GM18868 (cell line): ENCODE data around the gene CACNA1C.

Source experiments
- ATAC-seq: cut with Tn5 transposase; IDR thresholded peaks from one replicate; pipeline ENCODE4 v1.9.1; 2021; ENCODE audit warnings: mild to moderate bottlenecking, moderate library complexity; ENCODE audit not compliant: unreplicated experiment

CACNA1C gene

DNA sequence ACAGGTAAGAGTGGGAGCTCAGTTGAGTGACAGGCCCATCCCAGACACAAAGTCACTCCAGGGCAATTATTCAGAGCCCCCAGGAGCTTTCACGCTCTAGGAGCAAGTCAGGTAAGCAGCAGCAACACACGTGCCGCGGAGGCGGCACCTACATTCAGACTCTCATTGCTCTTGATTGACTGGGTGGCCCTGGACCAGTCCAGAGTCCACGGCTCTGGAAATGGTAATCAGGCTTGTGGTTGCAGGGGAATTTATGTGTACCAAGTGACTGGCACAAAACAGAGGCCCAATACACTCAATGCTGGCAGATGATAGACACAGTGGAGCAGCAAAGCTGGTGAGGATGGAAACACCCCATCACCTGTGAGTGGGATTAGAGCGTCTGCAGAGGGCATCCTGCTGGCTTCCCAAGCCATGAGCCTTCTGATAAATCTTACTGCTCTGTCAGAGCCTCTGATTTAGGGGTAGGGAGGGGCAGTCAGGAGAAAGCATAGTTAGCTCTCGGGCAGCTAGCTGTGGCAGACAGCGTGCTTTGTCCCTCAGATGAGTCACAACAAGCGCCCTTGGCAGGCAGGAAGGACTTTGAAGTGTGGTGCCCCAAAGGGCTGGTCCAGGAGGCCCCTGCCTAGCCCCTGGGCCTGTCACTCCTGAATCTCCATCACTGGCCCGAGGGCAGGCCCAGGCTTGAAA, 344.7 kb downstream of the CACNA1C start:
- ATAC-seq = no peak

DNA sequence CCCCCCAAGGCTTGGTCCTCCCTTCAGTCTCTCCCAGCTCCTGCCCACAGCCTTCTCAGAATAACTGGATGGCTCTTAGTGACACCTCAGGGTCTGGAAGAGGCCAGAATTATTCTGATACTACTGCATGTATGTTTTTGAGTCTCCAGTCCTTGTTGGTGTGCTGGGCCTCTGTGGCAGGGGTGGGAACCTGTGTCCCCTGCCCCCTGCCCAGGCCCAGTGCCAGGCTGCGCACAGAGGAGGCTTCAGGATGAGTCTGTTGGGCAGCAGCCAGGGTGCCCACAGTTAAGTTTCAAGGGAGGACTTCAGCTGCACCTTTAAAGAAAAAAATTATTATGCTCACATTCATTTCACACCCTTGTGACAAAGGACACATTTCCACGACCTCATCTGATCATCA, 348.3 kb downstream of the CACNA1C start:
- no peak for ATAC-seq

DNA sequence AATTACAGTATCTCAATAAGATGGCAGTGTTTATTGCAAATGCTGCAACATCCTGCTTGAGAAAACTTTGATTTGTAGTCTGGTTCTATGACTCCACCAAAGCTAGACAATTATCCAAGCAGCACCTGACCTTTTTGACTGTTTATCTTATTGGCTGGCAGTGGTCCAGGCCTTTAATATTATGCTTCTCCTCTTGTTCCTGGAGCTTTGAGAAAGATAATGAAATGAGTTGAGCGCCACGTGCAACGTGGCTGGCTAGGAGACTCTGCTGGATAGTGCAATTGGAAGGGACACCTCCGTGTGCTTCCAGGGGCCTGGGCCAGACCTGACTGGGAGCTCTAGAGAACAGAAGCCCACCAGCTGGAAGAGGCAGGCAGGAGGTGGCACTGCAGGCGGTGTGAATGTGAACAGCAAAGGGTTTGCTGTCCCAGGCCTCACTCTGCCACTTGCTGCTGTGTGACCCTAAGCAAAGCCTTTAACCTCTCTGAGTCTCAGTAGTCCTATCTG, 349.3 kb downstream of the CACNA1C start:
- no peak for ATAC-seq

DNA sequence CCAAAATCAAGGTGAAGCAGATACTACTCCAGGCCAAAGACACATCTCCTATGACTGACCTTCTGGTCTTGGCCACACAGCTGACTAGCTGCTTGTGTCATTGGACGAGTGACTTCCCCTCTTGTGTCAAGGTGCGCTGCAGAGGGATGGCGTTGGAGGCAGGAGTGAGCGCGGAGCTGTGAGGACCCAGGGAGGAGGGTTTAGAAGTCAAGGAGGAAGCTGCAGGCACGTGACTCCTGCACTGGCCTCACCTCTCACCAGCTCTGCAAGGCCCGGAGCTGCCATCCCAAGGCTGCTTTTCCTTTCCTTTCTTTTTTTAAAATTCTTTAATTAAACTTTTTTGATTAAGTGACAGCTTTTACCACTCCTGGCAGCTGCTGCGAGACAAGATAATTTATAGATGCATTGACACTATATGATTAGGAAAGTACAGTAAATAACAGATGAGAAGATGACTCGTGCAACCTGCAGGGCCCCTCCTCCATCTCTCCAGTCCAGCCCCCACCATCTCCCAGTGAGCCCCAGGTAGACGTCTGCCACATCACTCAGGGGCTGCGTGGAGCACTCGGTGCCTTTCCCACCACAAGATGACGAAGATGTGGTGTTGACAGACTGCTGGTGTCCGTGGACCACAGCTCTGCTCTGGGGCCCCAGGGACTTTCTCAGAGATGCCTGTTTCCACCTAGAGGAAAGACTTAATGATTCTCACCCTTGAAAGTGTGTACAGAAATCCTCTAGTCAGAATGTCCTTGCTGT, 350.6 kb downstream of the CACNA1C start:
- no peak for ATAC-seq

DNA sequence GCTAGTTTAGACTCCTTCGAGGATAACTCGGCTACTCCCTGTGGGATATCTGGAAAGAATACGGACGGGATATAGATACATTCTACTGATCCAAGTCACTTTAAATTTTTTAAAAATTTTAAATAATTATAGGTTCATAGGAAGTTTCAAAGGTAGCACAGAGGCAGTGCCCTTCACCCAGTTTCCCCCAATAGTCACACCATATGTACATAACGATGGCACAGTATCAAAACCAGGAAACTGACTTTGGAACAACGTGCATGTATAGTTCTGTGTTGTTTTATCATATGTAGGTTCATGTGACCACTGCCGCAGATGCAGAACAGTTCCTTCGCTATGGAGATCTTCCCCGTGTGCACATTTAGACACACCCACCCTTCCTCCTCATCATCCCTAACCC, 352.3 kb downstream of the CACNA1C start:
- ATAC-seq = no peak

DNA sequence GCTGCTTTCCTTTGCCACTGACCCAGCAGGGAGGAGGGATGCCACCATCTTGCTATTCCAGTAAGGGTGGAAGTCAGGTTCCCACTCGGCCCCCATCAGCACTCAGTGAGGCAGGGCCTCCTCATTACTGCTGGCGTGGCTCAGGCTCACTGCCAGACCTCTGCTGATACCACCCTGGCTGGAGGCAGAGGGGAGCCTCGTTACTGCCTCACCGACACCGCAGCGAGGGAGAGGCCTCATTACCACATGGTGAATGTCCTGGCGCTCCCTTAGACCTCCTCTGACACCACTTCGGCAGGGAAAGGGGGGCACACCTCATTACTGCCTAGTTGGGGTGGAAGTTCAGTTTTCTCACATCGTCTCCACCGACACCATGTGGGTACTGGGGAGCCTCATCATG, 354.1 kb downstream of the CACNA1C start:
- ATAC-seq = no peak

DNA sequence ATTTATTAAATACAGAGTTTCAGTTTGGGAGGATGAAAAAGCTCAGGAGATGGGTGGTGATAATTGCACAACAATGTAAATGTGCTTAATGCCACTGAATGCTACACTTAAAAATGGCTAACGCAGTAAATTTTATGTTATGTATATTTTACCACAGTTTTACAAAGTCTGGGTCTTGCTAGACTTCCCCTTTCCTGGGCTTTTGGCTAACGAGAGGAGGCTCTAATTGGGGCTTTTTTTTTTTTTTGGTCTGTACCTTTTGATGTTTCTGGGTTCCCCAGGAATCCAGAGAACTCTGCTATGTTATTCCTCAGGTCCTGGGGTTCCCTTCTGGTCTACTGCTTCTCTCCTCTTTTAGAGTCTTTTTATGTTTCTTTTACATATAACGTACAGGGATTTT, 355.5 kb downstream of the CACNA1C start:
- no peak for ATAC-seq

DNA sequence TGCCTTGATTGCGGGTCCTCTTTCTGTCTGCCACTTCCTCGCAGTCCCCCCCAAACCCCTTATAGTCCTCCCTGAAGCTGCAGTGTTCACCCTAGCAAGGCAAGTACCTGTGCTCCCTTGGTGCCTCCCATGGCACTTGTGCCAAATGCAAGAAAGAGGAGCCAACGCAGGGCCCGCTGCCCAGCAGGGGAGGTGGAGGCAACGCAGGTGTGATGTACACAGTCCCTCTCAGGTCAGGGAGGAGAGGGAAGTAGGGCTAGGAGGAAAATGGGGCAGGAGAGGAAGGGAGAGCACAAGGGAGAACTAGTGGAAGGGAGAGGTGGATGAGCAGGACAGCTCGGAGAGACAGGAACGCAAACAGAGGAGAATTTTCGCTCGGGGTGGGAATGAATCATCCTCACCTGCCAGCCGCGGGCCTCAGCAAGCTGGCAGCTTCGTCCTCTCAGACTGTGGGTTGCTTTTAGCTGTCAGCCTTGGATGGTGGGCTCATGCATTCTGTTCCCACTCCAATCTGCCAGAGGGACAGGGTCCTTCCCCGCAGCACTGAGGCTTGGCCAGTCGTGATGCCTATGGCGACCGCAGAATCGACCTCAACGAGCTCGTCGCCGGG, 357.0 kb downstream of the CACNA1C start:
- no peak for ATAC-seq

DNA sequence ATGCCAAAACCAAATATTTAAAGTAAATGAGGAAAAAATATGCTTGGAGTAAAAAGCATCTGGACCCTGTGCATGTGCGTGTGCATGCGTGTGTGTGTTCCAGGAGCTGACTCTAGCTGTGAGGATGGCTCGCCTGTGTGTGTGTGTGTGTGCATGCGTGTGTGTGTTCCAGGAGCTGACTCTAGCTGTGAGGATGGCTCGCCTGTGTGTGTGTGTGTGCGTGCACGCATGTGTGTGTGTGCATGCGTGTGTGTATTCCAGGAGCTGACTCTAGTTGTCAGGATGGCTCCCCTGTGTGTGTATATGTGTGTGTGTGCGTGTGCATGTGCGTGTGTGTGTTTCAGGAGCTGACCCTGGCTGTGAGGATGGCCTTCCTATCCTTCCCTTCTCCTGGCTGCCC, 357.7 kb downstream of the CACNA1C start:
- ATAC-seq = no peak

DNA sequence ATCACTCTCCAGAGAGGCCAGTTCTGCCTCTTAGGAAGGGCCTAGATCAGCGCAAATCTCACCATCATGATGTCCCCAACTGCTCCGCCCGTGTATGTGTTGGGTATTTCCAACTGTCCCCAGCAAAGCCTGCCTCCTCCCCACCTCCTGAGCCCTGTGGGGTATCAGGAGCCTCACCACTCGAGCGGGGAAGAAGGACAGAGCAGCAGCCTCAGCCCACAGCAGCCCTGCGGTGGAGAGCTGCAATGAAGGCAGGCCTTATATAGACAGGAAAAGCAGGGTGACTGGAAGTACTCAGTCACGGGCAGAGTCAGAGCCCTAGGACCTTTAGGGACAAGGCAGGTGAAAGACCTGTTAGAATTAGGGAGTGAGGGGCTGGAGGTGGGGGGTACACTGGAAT, 358.2 kb downstream of the CACNA1C start:
- ATAC-seq = no peak

DNA sequence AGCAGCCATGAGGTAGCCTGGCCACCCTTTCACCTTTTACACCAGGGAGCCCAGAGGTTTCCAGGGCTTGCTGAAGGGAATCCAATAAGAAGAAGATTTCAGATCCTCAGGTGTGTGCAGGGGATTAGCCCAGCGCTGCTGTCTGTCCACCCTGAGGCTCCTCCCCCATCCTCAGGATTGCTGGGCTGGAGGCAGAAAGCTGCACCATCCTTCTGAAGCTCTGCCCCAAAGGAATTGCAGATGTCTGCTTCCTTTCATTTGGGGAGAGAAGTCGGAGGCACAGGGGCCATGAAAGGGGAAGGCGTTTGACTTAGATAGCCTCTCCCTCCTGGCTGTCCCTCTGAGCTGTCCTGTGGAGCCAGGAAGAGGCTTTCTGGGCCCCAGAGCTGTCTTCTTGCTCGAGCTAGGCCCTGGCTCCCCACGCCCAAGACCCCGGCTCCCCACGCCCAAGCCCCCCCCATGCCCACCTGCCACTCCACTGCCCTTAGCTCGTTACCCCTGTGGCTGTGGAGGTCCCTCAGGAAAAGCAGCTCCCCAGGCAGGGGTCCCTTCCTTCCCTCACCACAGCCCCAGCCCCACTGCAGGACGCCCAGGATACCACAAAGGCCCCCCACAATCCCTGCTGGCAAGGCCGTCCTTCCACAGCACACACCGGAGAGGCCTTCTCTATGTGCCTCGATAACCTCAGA, 359.0 kb downstream of the CACNA1C start:
- ATAC-seq = no peak

DNA sequence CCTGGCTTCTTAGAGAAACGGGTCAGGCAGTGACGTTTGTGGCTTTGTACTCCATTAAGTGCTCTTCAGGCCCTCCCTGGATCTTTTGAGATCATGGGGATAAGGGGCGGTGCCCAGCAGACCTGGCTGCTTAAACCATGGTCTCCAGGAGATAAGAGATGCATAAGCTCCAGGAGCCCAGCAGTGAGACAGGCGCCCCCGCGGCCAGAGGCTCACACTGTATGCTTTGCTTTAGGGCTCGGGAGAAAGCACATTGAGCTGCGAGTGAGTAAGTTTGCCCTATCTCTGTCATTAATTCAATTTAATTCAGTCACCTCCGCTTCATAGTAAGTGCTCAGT, 359.5 kb downstream of the CACNA1C start:
- ATAC-seq = no peak

DNA sequence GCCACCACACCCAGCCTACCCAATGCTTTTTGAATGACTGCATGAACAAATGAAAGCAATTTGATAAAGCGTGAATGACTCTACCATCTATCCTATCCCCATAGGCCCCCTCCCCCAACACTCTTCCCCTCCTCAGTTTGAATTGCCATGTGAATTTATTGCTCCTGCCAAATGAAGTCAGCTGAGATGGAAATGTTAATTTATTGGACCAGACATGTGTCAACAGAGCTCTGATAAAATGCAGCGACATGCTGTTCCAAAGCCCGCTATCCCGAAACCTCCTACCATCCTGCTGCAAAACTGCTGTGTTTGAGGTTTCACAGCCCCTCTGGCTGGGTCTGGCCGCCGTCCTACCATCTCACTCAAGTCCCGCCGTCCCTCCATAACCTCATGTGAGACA, 360.5 kb downstream of the CACNA1C start:
- ATAC-seq = no peak

DNA sequence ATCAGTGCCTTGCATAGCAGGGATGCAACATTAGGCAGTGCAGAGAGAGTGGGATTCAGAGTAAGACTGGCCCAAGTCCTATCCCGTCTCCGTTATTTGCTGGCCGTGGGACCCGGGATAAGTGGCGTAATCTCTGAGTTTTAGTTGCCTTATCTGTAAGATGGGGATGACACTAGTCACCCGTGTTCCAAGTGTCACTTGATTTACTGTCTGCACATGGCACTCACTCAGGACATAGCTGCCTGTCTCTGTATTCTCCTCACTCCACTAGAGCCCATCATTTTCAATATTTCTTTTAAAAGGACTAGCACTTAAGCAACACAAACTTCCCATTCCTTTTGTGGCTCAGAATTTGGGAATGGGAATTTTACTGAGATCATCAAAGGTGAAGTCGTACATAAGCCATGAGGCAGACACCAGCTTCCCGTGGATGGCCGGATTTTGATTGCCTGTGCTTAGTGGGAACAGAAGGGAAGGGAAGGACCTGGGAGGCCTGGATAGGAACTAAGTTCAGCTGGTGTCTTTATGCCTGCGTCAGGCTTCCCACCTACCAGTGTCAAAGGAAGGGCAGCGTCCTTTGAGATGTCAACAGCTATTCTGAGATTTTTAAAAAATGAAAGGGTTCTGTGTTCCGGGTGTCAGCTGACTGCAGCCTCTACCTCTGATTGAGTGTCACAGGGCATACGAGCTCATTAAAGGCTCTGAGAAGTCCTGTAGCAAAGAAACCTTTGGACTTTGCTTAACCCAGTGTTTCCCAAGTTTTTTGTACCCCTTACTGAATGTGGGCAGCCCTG, 361.4 kb downstream of the CACNA1C start:
- no peak for ATAC-seq

DNA sequence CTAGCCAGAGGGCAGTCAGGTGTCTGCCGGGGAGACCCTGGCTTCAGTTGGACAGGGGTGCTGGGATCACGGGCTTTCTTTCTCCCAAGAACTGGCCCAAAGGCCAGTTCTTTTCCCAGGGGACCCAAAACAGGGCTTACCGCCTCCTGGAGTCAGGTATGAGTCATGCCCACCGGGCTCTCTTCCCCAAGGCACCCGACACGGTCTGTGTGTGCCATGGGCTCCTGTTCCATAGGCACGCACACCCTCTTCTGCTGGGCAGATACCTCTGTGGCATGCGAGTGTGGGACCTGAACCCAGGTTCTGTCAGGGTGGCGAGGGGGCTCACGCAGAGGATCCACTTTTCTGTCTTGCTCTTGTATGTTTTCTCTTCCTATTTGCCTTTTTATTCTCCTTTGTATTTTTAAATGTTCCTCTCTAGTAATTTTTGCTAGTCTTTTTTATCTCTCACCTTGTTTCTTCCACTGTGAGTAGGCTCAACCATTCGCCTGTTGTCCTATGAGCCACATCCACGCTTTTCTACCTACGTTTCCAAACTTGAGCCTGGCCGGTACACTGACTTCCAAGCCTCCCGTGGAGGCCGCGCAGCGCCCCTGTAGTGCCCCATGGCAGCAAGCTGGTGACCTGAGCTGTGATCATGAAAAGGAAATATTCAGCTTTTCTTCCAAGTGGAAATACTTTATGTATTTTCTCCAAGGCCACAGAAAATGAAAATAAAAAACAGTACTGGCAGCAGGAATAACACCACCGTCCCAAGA, 362.2 kb downstream of the CACNA1C start:
- no peak for ATAC-seq

DNA sequence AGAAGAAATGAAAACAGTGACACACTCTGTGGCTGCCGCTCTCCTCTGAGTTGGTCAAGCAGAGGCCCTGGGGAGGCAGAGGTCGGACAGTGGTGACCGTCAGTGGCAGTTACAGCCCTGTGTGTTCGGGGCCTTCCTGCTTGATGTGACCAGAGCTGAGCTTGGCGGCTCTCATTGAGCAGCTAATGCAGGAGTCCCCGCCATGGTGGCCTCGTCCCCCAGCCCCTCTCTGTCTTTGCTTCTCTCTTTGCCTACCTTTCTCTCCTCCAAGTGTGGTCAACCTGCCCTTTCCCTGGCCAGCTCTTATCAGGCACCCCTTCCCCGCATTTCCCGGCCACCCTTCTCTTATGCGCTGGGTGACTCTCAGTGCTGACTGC, 362.8 kb downstream of the CACNA1C start:
- no peak for ATAC-seq

DNA sequence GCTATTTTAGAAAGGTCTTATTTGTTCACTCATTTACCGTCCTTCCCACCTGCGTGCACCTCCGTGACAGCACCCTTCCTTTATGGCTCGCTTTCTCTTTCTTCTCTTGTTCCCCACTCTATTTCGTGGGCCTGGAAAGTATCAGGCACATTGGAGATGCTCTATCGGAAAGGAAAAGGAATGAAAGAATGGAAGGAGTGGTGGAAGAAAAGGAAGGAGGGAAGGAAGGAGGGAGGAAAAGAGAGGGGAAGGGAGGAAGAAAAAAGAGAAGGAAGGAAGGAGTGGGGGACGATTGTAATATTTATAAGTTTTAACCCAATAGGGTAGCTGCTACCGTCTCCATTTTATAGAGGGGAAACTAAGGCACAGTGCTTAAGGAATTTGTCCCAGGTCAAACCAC, 363.4 kb downstream of the CACNA1C start:
- no peak for ATAC-seq

DNA sequence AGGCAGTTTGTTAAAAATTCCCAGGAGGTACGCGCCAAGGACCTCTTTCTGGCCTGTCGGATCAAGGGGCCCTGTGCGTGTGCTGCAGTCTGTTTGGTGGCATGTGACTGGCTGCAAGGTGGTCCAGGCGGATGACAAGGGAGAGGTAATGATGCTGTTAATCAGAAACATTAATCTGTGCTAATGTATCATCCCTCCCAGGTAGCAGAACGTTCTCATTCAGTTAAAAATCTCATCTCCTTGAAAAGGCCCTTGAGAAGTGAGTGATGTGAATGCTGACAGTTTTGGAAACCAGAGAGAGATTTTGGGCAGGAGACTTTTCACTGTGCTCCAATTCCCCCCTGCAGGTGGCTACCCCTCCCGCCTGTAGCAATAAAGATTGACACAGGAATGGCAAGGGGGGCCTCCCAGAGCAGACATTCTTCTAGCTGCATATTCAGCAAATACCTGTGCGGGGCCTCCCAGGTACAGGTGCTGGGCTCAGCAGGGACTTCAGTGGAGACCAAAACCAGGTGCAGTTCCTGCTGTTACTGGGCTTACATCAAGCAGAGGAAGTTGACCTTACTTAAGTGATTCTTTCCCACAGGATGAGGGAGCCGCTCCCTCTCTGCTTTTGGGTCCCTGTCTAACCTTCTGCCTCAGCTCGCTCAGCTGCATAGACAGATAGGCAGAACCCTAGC, 364.8 kb downstream of the CACNA1C start:
- ATAC-seq = no peak

DNA sequence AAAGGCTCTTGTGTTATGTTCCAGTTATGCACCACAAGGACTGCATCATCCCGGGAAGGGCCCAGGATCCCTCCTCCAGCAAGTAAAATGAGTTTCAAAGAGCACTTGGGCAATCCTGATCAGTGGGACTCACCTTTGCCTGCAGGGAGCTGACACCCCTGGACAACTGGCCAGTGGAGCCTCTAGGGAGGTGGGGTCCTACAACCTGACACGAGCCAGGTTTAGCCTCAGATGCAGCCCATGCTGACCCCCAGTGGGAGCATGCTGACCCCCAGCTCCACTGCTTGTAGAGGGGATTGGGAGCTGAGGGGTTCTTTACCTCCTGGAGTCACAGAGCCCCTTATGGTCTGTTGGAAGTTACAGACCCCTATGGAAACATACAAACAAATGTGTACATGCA, 365.8 kb downstream of the CACNA1C start:
- no peak for ATAC-seq

DNA sequence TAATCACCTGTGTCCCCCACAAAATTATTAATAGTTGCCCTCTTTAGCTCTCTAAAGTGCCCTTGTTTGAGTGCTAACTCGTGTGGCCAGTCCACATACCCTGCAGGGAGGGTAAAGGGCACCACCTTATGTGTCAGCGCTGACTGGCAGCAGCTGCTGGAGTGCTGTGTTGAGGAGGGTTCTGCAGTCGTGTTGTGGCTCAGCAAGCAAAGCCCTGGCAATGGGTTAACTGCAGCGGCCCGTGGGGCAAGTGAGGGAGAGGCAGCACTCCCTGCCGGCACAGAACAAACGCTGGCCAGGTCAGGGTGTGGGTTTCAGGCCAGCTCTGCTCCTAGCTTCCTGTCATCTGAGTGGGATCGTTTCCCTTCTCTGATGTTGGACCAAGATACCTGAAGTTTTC, 369.8 kb downstream of the CACNA1C start:
- no peak for ATAC-seq
